ENCODE data around the gene HIVEP3.

HIVEP3 gene

GRCh38 chr1:41629571-41629970, 289.2 kb downstream of the HIVEP3 start:
- Histone ChIP-seq H3K27ac (ENCODE audit: insufficient read depth in 1 of 2, low read depth in 1 of 2, low read length in 2 of 2, poor library complexity in 1 of 2, severe bottlenecking in 2 of 2) (no peak overlapping the region), H3K4me3 (ENCODE audit: control insufficient read depth in 1 of 7, extremely low read depth in 1 of 7, insufficient read depth in 4 of 7, low read depth in 2 of 7, low read length in 6 of 7) (no peak overlapping the region), H3K4me1 (ENCODE audit: control extremely low read depth in 1 of 4, control insufficient read depth in 4 of 4, insufficient read depth in 4 of 4, low read length in 3 of 4) (no peaks in the 10 kb centered on the region), H3K27me3 (replicated peaks in 2 of 5; ENCODE audit: control insufficient read depth in 4 of 5, insufficient read depth in 5 of 5, low read length in 4 of 5) (no peaks in the 10 kb centered on the region), H3K36me3 (ENCODE audit: control insufficient read depth in 4 of 4, insufficient read depth in 4 of 4, low read length in 3 of 4) (no peaks in the 10 kb centered on the region), H3K9me3 (ENCODE audit: control extremely low read depth in 1 of 5, control insufficient read depth in 4 of 5, insufficient read depth in 2 of 5, low read depth in 1 of 5, low read length in 4 of 5) (no peaks in the 10 kb centered on the region)
- no peak for DNase-seq
- CTCF ChIA-PET, result no interaction called here
- POLR2A ChIA-PET, result no interaction called here
- 91% methylated on average over 6 of the region's 9 CpGs for whole genome bisulfite sequencing (ENCODE audit: insufficient coverage)

DNA sequence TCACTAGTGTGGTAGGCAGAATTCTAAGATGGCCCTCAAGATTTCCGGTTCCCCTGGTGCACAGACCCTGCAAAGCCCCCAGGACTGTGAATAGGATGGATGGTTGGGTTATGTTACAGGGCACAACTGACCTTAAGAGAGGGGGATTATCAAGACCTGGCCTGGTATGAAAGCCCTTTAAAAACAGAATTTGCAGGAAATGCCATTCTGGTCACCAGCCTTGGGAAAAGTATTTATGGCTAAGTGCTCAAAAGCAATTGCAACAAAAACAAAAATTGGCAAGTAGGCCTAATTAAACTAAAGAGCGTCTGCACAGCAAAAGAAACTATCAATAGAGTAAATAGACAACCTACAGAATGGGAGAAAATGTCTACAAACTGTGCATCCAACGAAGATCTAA, 289.6 kb downstream of the HIVEP3 start:
- no peaks in the 10 kb centered on the region for H3K36me3 ChIP-seq (ENCODE audit: control insufficient read depth in 4 of 4, insufficient read depth in 4 of 4, low read length in 3 of 4)
- ChIA-PET POLR2A (no interaction called here), CTCF (no interaction called here)
- WGBS (ENCODE audit: insufficient coverage), result 100% methylated on average over 2 of the region's 3 CpGs
- no peak overlapping the region for H3K27ac ChIP-seq (ENCODE audit: insufficient read depth in 1 of 2, low read depth in 1 of 2, low read length in 2 of 2, poor library complexity in 1 of 2, severe bottlenecking in 2 of 2)
- no peak for DNase-seq
- H3K4me3 ChIP-seq (ENCODE audit: control insufficient read depth in 1 of 7, extremely low read depth in 1 of 7, insufficient read depth in 4 of 7, low read depth in 2 of 7, low read length in 6 of 7), result no peak overlapping the region
- no peaks in the 10 kb centered on the region for H3K27me3 ChIP-seq (replicated peaks in 2 of 5; ENCODE audit: control insufficient read depth in 4 of 5, insufficient read depth in 5 of 5, low read length in 4 of 5)
- no peaks in the 10 kb centered on the region for H3K9me3 ChIP-seq (ENCODE audit: control extremely low read depth in 1 of 5, control insufficient read depth in 4 of 5, insufficient read depth in 2 of 5, low read depth in 1 of 5, low read length in 4 of 5)
- H3K4me1 ChIP-seq (ENCODE audit: control extremely low read depth in 1 of 4, control insufficient read depth in 4 of 4, insufficient read depth in 4 of 4, low read length in 3 of 4), result no peaks in the 10 kb centered on the region

DNA sequence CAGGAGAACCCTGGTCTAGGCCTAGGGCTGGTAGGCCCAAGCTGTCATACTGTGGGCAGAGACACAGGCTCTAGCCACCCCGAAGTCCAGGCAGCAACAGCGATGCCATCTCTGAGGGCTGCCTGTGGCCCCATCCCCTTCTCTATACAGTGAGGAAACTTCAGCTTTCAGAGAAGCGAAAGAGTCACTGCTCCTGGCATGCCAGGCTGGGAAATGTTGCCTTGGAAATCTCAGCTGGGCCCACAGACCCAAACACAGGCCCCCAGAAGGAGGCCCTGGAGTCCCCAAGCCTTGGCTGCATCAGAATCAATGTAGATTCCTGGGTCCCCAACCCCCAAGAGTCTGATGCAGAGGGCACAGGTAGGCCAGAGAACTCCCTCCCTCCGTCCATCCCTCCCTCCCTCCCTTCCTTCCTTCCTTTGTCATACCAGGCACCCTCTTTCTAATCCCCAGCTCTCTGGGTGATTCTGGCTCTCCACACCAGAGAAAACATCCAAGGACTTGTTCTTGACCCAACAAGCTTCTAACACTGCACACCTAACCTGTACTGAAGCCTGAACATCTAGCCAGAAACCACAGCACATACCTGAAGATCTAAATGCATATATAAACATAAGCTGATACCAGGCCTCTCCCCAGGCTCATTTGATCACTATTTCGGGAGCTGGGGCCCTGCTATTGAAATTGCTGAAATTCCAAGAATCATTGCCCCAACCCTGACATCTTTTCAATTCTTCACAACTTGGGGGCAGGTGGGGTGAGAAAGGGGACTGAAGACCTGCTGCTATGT, 291.0 kb downstream of the HIVEP3 start:
- Histone ChIP-seq H3K36me3 (ENCODE audit: control insufficient read depth in 4 of 4, insufficient read depth in 4 of 4, low read length in 3 of 4) (no peaks in the 10 kb centered on the region), H3K27ac (ENCODE audit: insufficient read depth in 1 of 2, low read depth in 1 of 2, low read length in 2 of 2, poor library complexity in 1 of 2, severe bottlenecking in 2 of 2) (no peak overlapping the region), H3K4me1 (ENCODE audit: control extremely low read depth in 1 of 4, control insufficient read depth in 4 of 4, insufficient read depth in 4 of 4, low read length in 3 of 4) (peaks cover 0 to 11% (median 8%) of the 10 kb centered on the region in 4 experiments), H3K9me3 (ENCODE audit: control extremely low read depth in 1 of 5, control insufficient read depth in 4 of 5, insufficient read depth in 2 of 5, low read depth in 1 of 5, low read length in 4 of 5) (no peaks in the 10 kb centered on the region), H3K4me3 (ENCODE audit: control insufficient read depth in 1 of 7, extremely low read depth in 1 of 7, insufficient read depth in 4 of 7, low read depth in 2 of 7, low read length in 6 of 7) (no peak overlapping the region), H3K27me3 (replicated peaks in 2 of 5; ENCODE audit: control insufficient read depth in 4 of 5, insufficient read depth in 5 of 5, low read length in 4 of 5) (no peaks in the 10 kb centered on the region)
- WGBS (ENCODE audit: insufficient coverage), result 67% methylated on average over 3 of the region's 5 CpGs
- no peak for DNase-seq
- ChIA-PET POLR2A (no interaction called here), CTCF (no interaction called here)

DNA sequence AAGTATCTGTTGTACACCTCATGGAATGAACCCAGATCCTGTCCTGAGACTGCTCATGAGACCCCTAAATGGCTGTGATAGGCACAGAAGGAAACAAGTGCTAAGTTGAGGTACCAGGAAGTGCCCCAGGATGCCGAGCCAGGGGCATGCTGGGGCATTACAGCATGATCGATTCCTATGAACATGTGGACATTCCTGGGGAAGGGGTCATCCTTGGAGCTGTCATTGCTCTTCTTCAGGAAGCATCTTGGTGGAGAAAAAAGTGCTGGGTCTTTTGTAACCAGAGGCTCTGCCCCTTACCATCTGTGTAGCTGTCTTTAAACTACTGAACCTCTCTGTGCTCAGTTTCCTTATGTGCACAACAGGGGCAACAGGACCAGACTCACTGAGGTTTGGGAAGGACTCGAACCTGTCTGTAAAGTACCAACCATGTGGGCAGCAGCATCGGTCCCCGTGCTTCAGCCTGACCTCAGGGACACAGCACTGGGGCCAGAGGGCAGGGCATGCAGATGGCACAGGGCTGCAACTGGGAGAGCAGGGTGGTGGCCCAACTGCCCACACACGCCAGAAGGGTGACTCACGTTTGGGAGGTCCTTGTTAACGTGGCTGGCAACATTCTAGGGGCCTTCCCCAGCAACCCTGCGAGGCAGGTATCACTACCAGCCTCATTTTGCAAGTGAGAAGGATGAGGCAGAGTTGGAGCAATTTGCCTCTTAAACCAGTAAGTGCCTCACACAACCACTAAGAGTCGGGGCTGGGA, 291.9 kb downstream of the HIVEP3 start:
- no peak for DNase-seq
- H3K4me3 ChIP-seq (ENCODE audit: control insufficient read depth in 1 of 7, extremely low read depth in 1 of 7, insufficient read depth in 4 of 7, low read depth in 2 of 7, low read length in 6 of 7), result no peak overlapping the region
- H3K27ac ChIP-seq (ENCODE audit: insufficient read depth in 1 of 2, low read depth in 1 of 2, low read length in 2 of 2, poor library complexity in 1 of 2, severe bottlenecking in 2 of 2), result no peak overlapping the region
- CTCF ChIA-PET, result interaction anchor here (1.2 kb wide), 1 partner anchor 14 kb away, joined by 3 read pairs; no protein-coding TSS in a partner anchor
- H3K4me1 ChIP-seq (ENCODE audit: control extremely low read depth in 1 of 4, control insufficient read depth in 4 of 4, insufficient read depth in 4 of 4, low read length in 3 of 4), result peaks cover 0 to 13% (median 8%) of the 10 kb centered on the region in 4 experiments
- no peaks in the 10 kb centered on the region for H3K27me3 ChIP-seq (replicated peaks in 2 of 5; ENCODE audit: control insufficient read depth in 4 of 5, insufficient read depth in 5 of 5, low read length in 4 of 5)
- 86% methylated on average over 9 of the region's 10 CpGs for WGBS (ENCODE audit: insufficient coverage)
- POLR2A ChIA-PET, result no interaction called here
- H3K36me3 ChIP-seq (ENCODE audit: control insufficient read depth in 4 of 4, insufficient read depth in 4 of 4, low read length in 3 of 4), result no peaks in the 10 kb centered on the region
- H3K9me3 ChIP-seq (ENCODE audit: control extremely low read depth in 1 of 5, control insufficient read depth in 4 of 5, insufficient read depth in 2 of 5, low read depth in 1 of 5, low read length in 4 of 5), result no peaks in the 10 kb centered on the region

DNA sequence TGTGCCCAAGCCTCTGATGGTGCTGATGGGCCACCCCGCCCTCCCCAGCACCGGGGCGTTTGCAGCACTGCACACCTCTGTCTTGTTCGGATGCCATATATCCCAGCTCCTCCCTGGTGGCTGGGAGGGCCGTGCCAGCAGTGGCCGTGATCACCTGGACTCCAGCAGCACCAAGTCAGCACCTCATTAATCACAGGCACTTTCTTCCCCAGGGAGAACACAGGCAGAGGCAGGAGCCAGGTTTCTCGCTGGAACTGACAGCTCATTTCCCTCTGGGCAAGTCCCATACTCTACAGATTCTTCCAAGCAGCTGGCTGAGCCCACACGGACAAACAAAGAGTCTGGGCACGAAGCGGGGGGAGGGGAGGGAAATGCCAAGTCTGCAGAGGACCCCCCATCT, 292.6 kb downstream of the HIVEP3 start:
- H3K36me3 ChIP-seq (ENCODE audit: control insufficient read depth in 4 of 4, insufficient read depth in 4 of 4, low read length in 3 of 4), result no peaks in the 10 kb centered on the region
- 100% methylated on average over 7 of the region's 10 CpGs for WGBS (ENCODE audit: insufficient coverage)
- H3K4me3 ChIP-seq (ENCODE audit: control insufficient read depth in 1 of 7, extremely low read depth in 1 of 7, insufficient read depth in 4 of 7, low read depth in 2 of 7, low read length in 6 of 7), result no peak overlapping the region
- H3K9me3 ChIP-seq (ENCODE audit: control extremely low read depth in 1 of 5, control insufficient read depth in 4 of 5, insufficient read depth in 2 of 5, low read depth in 1 of 5, low read length in 4 of 5), result no peaks in the 10 kb centered on the region
- H3K27me3 ChIP-seq (replicated peaks in 2 of 5; ENCODE audit: control insufficient read depth in 4 of 5, insufficient read depth in 5 of 5, low read length in 4 of 5), result no peaks in the 10 kb centered on the region
- CTCF ChIA-PET, result interaction anchor here (1.2 kb wide), 1 partner anchor 13 kb away, joined by 3 read pairs; no protein-coding TSS in a partner anchor
- H3K27ac ChIP-seq (ENCODE audit: insufficient read depth in 1 of 2, low read depth in 1 of 2, low read length in 2 of 2, poor library complexity in 1 of 2, severe bottlenecking in 2 of 2), result no peak overlapping the region
- POLR2A ChIA-PET, result no interaction called here
- DNase-seq, result no peak
- H3K4me1 ChIP-seq (ENCODE audit: control extremely low read depth in 1 of 4, control insufficient read depth in 4 of 4, insufficient read depth in 4 of 4, low read length in 3 of 4), result peaks cover 0 to 13% (median 8%) of the 10 kb centered on the region in 4 experiments

- CTCF ChIA-PET, result no interaction called here
Measured at GRCh38 chr1:41623736-41624135, 295.0 kb downstream of the HIVEP3 start.

More at GRCh38 chr1:41623736-41624135, 295.0 kb downstream of the HIVEP3 start:
- H3K9me3 ChIP-seq (ENCODE audit: control extremely low read depth in 1 of 5, control insufficient read depth in 4 of 5, insufficient read depth in 2 of 5, low read depth in 1 of 5, low read length in 4 of 5), result no peaks in the 10 kb centered on the region
- H3K27me3 ChIP-seq (replicated peaks in 2 of 5; ENCODE audit: control insufficient read depth in 4 of 5, insufficient read depth in 5 of 5, low read length in 4 of 5), result no peaks in the 10 kb centered on the region
- H3K4me1 ChIP-seq (ENCODE audit: control extremely low read depth in 1 of 4, control insufficient read depth in 4 of 4, insufficient read depth in 4 of 4, low read length in 3 of 4), result peaks cover 0 to 13% (median 8%) of the 10 kb centered on the region in 4 experiments
- no peak for DNase-seq
- no peaks in the 10 kb centered on the region for H3K36me3 ChIP-seq (ENCODE audit: control insufficient read depth in 4 of 4, insufficient read depth in 4 of 4, low read length in 3 of 4)
- 95% methylated on average over 8 of the region's 10 CpGs for WGBS (ENCODE audit: insufficient coverage)
- POLR2A ChIA-PET, result no interaction called here
- H3K4me3 ChIP-seq (ENCODE audit: control insufficient read depth in 1 of 7, extremely low read depth in 1 of 7, insufficient read depth in 4 of 7, low read depth in 2 of 7, low read length in 6 of 7), result no peak overlapping the region
- H3K27ac ChIP-seq (ENCODE audit: insufficient read depth in 1 of 2, low read depth in 1 of 2, low read length in 2 of 2, poor library complexity in 1 of 2, severe bottlenecking in 2 of 2), result no peak overlapping the region

Data from common myeloid progenitor, CD34-positive (primary cell).